ENCODE measurements around the gene BPIFB4.

DNA sequence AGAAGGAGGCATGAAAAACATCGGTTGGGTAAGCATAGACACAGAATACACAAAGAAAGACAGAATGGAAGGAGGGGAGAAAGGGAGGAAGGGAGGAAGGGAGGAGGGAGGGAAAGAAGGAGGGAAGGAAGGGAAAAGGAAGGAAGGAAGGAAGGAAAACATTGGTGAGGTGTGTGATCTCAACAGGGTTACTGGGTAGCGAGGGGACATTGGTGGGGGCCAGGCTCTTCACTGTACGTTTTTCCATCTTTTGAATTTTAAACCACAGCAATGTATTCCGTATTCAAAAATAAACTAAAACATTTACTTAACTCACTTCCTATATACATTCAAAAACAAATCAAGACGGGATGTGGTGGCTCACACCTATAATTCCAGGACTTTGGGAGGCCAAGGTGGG, 67.9 kb downstream of the BPIFB4 start:
- TF ChIP-seq EZH2 (IDR thresholded peaks at IDR 0.05; ENCODE audit: borderline replicate concordance, insufficient read depth, low read depth, low read length, poor library complexity, severe bottlenecking) = no peak
- TF ChIP-seq, protein P1, sequence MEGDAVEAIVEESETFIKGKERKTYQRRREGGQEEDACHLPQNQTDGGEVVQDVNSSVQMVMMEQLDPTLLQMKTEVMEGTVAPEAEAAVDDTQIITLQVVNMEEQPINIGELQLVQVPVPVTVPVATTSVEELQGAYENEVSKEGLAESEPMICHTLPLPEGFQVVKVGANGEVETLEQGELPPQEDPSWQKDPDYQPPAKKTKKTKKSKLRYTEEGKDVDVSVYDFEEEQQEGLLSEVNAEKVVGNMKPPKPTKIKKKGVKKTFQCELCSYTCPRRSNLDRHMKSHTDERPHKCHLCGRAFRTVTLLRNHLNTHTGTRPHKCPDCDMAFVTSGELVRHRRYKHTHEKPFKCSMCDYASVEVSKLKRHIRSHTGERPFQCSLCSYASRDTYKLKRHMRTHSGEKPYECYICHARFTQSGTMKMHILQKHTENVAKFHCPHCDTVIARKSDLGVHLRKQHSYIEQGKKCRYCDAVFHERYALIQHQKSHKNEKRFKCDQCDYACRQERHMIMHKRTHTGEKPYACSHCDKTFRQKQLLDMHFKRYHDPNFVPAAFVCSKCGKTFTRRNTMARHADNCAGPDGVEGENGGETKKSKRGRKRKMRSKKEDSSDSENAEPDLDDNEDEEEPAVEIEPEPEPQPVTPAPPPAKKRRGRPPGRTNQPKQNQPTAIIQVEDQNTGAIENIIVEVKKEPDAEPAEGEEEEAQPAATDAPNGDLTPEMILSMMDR (IDR thresholded peaks at IDR 0.05) = no peak
